HEK293 (cell line): ENCODE data around the gene PLS3.

Experiments used
- CTCF ChIA-PET: fragments of 350-600 bp; formaldehyde crosslinking; extraction: SDS; loops from one replicate; lab custom pipeline; 2021; ENCODE audit warnings: antibody characterized with exemption; lab: Yijun Ruan, JAX
- POLR2A ChIA-PET: fragments of 300-600 bp; formaldehyde crosslinking; extraction: SDS; loops from one replicate; lab custom pipeline; 2020; ENCODE audit warnings: antibody characterized with exemption, inconsistent platforms; lab: Yijun Ruan, JAX
- H3K27ac ChIP-seq: fragments of 200-500 bp; sonication (Bioruptor generic); 2 replicates; pipeline ENCODE4 v1.5.1; 2014; ENCODE audit warnings: low read depth, low read length, control low read depth, inconsistent platforms; ENCODE audit errors: extremely low read depth
- H3K36me3 ChIP-seq, 2 experiments: fragments of 200-500 bp in 1 of 2; sonication (Bioruptor generic) in 1 of 2; 1 replicate in 1 of 2; 2 replicates in 1 of 2; pipeline ENCODE4 v1.5.1; 2014 to 2017; ENCODE audit warnings: inconsistent platforms in 2 of 2, low read length in 2 of 2; ENCODE audit not compliant: control insufficient read depth in 2 of 2, insufficient read depth in 1 of 2
- H3K4me1 ChIP-seq: fragments of 200-500 bp; sonication (Bioruptor generic); 2 replicates; pipeline ENCODE4 v1.5.1; 2014; ENCODE audit warnings: mild to moderate bottlenecking, low read length, inconsistent platforms; ENCODE audit not compliant: control insufficient read depth, insufficient read depth
- H3K4me3 ChIP-seq: 2 replicates; pipeline ENCODE4 v1.5.1; 2011; ENCODE audit warnings: low read depth, mild to moderate bottlenecking, control low read depth, low read length, moderate library complexity
- H3K9me3 ChIP-seq: fragments of 200-500 bp; sonication (Bioruptor generic); 2 replicates; pipeline ENCODE4 v1.5.1; 2014; ENCODE audit warnings: low read depth, low read length, inconsistent platforms; ENCODE audit not compliant: control insufficient read depth, insufficient read depth
- GLI2 ChIP-seq: fragments of 450-650 bp; formaldehyde crosslinking; IDR thresholded peaks from 2 replicates; pipeline ENCODE4; 2017; ENCODE audit warnings: missing biosample characterization, missing genetic modification characterization, low read depth, borderline replicate concordance
- HOXC10 ChIP-seq: sonication (generic); formaldehyde crosslinking; IDR thresholded peaks from 2 replicates; pipeline ENCODE4 v1.8.1; 2023; ENCODE audit warnings: mild to moderate bottlenecking, missing genetic modification reagents
- MYNN ChIP-seq: fragments of 450-650 bp; formaldehyde crosslinking; IDR thresholded peaks from 2 replicates; pipeline ENCODE4 v1.5.1; 2016; ENCODE audit warnings: missing biosample characterization, missing genetic modification characterization, borderline replicate concordance
- REST ChIP-seq: fragments of 450-650 bp; formaldehyde crosslinking; IDR thresholded peaks from 2 replicates; pipeline ENCODE4 v1.5.1; 2016; ENCODE audit warnings: missing biosample characterization, missing genetic modification characterization
- SALL2 ChIP-seq: fragments of 450-650 bp; formaldehyde crosslinking; IDR thresholded peaks from 2 replicates; pipeline ENCODE4 v1.5.0; 2017; ENCODE audit warnings: missing biosample characterization, mild to moderate bottlenecking, missing genetic modification characterization, borderline replicate concordance
- TCF7L2 ChIP-seq: IDR thresholded peaks from 2 replicates; pipeline ENCODE4 v1.6.1; 2011; ENCODE audit warnings: low read depth, mild to moderate bottlenecking, inconsistent platforms, low read length, moderate library complexity, borderline replicate concordance
- ZBTB10 ChIP-seq: fragments of 450-650 bp; formaldehyde crosslinking; IDR thresholded peaks from 2 replicates; pipeline ENCODE4 v1.5.1; 2016; ENCODE audit warnings: missing biosample characterization, missing genetic modification characterization
- ZEB2 ChIP-seq: fragments of 450-650 bp; formaldehyde crosslinking; IDR thresholded peaks from 2 replicates; pipeline ENCODE4 v1.5.1; 2016; ENCODE audit warnings: missing biosample characterization, missing genetic modification characterization
- ZIC2 ChIP-seq: fragments of 450-650 bp; formaldehyde crosslinking; IDR thresholded peaks from 2 replicates; pipeline ENCODE4 v1.5.1; 2016; ENCODE audit warnings: missing biosample characterization, missing genetic modification characterization
- ZNF132 ChIP-seq: fragments of 450-650 bp; formaldehyde crosslinking; IDR thresholded peaks from 2 replicates; pipeline ENCODE4 v1.5.1; 2017; ENCODE audit warnings: missing biosample characterization, missing genetic modification characterization, borderline replicate concordance
- ZNF146 ChIP-seq: fragments of 450-650 bp; formaldehyde crosslinking; IDR thresholded peaks from 2 replicates; pipeline ENCODE4 v1.5.1; 2016; ENCODE audit warnings: missing biosample characterization, missing genetic modification characterization
- ZNF184 ChIP-seq: fragments of 450-650 bp; IDR thresholded peaks from 2 replicates; pipeline ENCODE4 v1.5.1; 2018; ENCODE audit warnings: missing biosample characterization, mild to moderate bottlenecking, missing genetic modification characterization
- ZNF24 ChIP-seq: fragments of 450-650 bp; formaldehyde crosslinking; IDR thresholded peaks from 2 replicates; pipeline ENCODE4 v1.5.1; 2016; ENCODE audit warnings: missing biosample characterization, missing genetic modification characterization
- ZNF26 ChIP-seq: fragments of 450-650 bp; formaldehyde crosslinking; IDR thresholded peaks from 2 replicates; pipeline ENCODE4 v1.5.1; 2016; ENCODE audit warnings: missing biosample characterization, missing genetic modification characterization
- ZNF341 ChIP-seq: fragments of 450-650 bp; formaldehyde crosslinking; IDR thresholded peaks from 2 replicates; pipeline ENCODE4; 2016; ENCODE audit warnings: low read depth, missing biosample characterization, missing genetic modification characterization
- ZNF394 ChIP-seq: fragments of 450-650 bp; formaldehyde crosslinking; IDR thresholded peaks from 2 replicates; pipeline ENCODE4 v1.5.1; 2016; ENCODE audit warnings: missing biosample characterization, missing genetic modification characterization, mild to moderate bottlenecking, moderate library complexity, borderline replicate concordance
- ZNF416 ChIP-seq: fragments of 450-650 bp; formaldehyde crosslinking; IDR thresholded peaks from 2 replicates; pipeline ENCODE4 v1.5.1; 2016; ENCODE audit warnings: missing biosample characterization, missing genetic modification characterization
- ZNF514 ChIP-seq: fragments of 450-650 bp; formaldehyde crosslinking; IDR thresholded peaks from 2 replicates; pipeline ENCODE4 v1.5.1; 2016; ENCODE audit warnings: missing biosample characterization, missing genetic modification characterization
- ZNF645 ChIP-seq: fragments of 450-650 bp; formaldehyde crosslinking; IDR thresholded peaks from 2 replicates; pipeline ENCODE4; 2016; ENCODE audit warnings: missing biosample characterization, missing genetic modification characterization
- ZSCAN4 ChIP-seq: fragments of 450-650 bp; formaldehyde crosslinking; IDR thresholded peaks from 2 replicates; pipeline ENCODE4 v1.5.1; 2017; ENCODE audit warnings: missing biosample characterization, missing genetic modification characterization

Gene PLS3

GRCh38 chrX:115571712-115572111 lies 10.7 kb downstream of the PLS3 start (continued):
- TF ChIP-seq REST (tag by site-specific recombination): no peak
- no peak for TF ChIP-seq ZNF146
- TF ChIP-seq ZNF132: no peak
- TF ChIP-seq ZIC2 (tag by site-specific recombination): no peak
- no peak for TF ChIP-seq ZNF416 (tag by site-specific recombination)
- TF ChIP-seq GLI2: no peak
- TF ChIP-seq ZNF514 (tag by site-specific recombination): no peak
- TF ChIP-seq ZEB2 (tag by site-specific recombination): no peak
- no peak for TF ChIP-seq ZSCAN4
- TF ChIP-seq ZNF24 (tag by site-specific recombination): no peak

- Histone ChIP-seq H3K27ac (no peak overlapping the region), H3K4me1 (no peaks in the 10 kb centered on the region), H3K36me3 (peaks cover 14 to 21% of the 10 kb centered on the region in 2 experiments), H3K4me3 (no peak overlapping the region), H3K9me3 (no peaks in the 10 kb centered on the region)
- TF ChIP-seq HOXC10 (CRISPR knock-in tag): no peak
- no peak for TF ChIP-seq SALL2 (tag by site-specific recombination)
- TF ChIP-seq ZNF394 (tag by site-specific recombination): no peak
- TF ChIP-seq ZBTB10 (tag by site-specific recombination): no peak
- no peak for TF ChIP-seq MYNN (tag by site-specific recombination)
- no peak for TF ChIP-seq ZNF341 (tag by site-specific recombination)
- TF ChIP-seq ZNF645 (tag by site-specific recombination): no peak
- TF ChIP-seq ZNF26 (tag by site-specific recombination): no peak
- no peak for TF ChIP-seq REST (tag by site-specific recombination)
- no peak for TF ChIP-seq TCF7L2
- TF ChIP-seq ZNF184 (tag by site-specific recombination): no peak
- ChIA-PET POLR2A (no interaction called here), CTCF (interaction anchor here (0.6 kb wide), 1 partner anchor 72 kb away, joined by 3 read pairs; no protein-coding TSS in a partner anchor)
Observed at GRCh38 chrX:115573185-115573584, 12.2 kb downstream of the PLS3 start.
